ENCODE results near the gene HSF5.

DNA sequence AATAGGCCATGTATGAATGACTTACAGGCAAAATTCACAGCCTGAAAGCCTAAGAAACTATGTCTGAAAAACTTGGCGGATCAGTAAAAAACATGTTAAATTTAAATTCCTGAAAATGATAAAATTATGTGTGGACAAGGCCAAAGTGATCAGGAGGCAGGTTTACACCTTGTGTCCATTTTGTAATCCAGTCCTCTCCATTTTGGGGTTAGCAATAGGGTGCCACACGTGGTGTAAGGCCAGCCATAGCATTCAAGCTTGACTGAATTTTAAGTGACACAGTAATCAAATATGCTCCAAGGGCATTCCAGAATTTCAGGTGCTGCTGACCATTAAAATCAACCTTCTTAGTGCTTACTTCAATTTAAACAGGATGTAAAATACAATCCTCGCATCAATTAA is 73.6 kb downstream of the HSF5 start:
- TF ChIP-seq, protein P1, sequence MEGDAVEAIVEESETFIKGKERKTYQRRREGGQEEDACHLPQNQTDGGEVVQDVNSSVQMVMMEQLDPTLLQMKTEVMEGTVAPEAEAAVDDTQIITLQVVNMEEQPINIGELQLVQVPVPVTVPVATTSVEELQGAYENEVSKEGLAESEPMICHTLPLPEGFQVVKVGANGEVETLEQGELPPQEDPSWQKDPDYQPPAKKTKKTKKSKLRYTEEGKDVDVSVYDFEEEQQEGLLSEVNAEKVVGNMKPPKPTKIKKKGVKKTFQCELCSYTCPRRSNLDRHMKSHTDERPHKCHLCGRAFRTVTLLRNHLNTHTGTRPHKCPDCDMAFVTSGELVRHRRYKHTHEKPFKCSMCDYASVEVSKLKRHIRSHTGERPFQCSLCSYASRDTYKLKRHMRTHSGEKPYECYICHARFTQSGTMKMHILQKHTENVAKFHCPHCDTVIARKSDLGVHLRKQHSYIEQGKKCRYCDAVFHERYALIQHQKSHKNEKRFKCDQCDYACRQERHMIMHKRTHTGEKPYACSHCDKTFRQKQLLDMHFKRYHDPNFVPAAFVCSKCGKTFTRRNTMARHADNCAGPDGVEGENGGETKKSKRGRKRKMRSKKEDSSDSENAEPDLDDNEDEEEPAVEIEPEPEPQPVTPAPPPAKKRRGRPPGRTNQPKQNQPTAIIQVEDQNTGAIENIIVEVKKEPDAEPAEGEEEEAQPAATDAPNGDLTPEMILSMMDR (IDR thresholded peaks at IDR 0.05; ENCODE audit: low read depth, low read length, missing input control): no peak
- TF ChIP-seq EGR1 (IDR thresholded peaks at IDR 0.05; ENCODE audit: low read depth in 2 of 2) (no peak), FOXA2 (IDR thresholded peaks at IDR 0.05) (no peak)

All from liver (tissue), 3 donors.